Mucosa of descending colon (tissue), 3 donors: ENCODE measurements around the gene DSTYK. TPM values are rescaled to one million over a fixed set of nuclear protein-coding genes. Genes with fewer than 3 reads are reported as not detected.

Experiments
- ATAC-seq: fragments of 200-7000 bp; cut with Tn5 transposase; one replicate; pipeline ENCODE4 v1.9.1; 2020; ENCODE audit warnings: mild to moderate bottlenecking, moderate library complexity
- DNase-seq, 3 donors: peaks; one replicate each; pipeline ENCODE4 v3.0.0-alpha.2; 2020
- H3K36me3 ChIP-seq: fragments of 200-600 bp; one replicate; pipeline ENCODE4 v1.8.0; 2021; ENCODE audit warnings: low read depth, mild to moderate bottlenecking
- H3K4me1 ChIP-seq: fragments of 200-600 bp; one replicate; pipeline ENCODE4 v1.8.0; 2021; ENCODE audit warnings: low read depth, mild to moderate bottlenecking
- H3K4me3 ChIP-seq: fragments of 200-600 bp; one replicate; pipeline ENCODE4 v1.8.0; 2021; ENCODE audit warnings: mild to moderate bottlenecking
- H3K9me3 ChIP-seq: fragments of 200-600 bp; one replicate; pipeline ENCODE4 v1.8.0; 2021; ENCODE audit warnings: mild to moderate bottlenecking
- intact Hi-C, 2 donors: fragments of 100-400 bp; cut with DNase I in 1 of 2; cut with micrococcal nuclease in 1 of 2; formaldehyde crosslinking; loops; one replicate each; pipeline versions ENCODE4 v1.11.0 to v1.11.1; 2022; cut with DNase I, micrococcal nuclease
- total RNA-seq, 3 donors: library from RNA; stranded (reverse); fragmentation: NEBNext Ultra II Directional in 2 of 3; extraction: Animal tissue kit (Norgen Biotek cat#: 25700) in 2 of 3; gene quantifications; one replicate each; pipeline versions ENCODE4 v1.2.1 to v1.2.4, GENCODE V29; 2021 to 2023
- TF ChIP-seq, protein P1 (sequence below): fragments of 200-600 bp; IDR thresholded peaks from one replicate; pipeline ENCODE4 v1.8.0; 2022; ENCODE audit warnings: antibody characterized with exemption, mild to moderate bottlenecking
- donor health status: DM: no; HTN: no; CAD: no; lungs with moderate emphysema.
- donor health status: DM: no; HTN: no; CAD: no.
- donor health status: DM: no; HTN: yes; CAD: no.

The DSTYK gene
- total RNA-seq, 3 donors from 2014 or later = 5.3 to 13.9 (median 5.8) TPM

DNA sequence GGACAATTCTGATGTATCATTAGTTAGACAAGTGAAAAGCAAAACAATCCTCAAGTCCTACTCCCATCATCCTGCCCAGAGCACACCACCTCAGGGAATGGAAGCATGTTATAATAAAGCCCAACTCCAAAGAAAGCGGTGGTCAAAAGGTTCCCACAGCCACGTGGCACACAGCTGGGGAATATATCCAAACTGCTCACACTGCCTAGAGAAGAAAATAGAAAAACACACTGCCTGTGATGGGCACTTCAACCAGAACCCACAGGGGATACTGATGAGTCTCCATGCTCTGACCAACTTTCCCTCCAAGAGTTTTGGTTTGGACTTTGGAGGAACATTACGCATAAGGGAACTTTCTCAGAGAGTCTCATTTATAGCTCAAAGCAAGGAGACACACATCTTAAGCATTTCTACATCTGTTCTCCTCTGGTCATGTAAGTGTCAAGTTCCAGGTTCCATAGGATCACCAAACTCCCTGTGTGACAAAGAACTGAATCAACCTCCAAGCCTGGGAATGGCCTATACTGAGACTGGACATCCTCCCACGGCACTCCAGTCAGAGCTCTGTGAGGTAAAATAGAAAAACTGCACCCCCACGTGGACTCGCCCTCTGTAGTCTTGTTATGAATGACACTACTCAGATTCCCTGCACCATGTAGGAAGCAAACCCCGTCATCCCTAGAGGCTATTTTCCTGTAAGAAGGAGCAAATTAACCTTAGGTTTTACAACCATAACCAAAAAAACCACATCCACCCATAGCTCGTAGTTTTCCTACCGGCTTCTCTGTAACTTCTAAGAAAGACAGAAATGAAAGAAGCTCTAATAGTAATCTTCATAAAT lies 12.2 kb downstream of the DSTYK start:
- intact Hi-C loops = no loop called here
- DNase-seq (no peak), ATAC-seq (no peak)
- Histone ChIP-seq H3K4me1 (no peaks in the 10 kb centered on the region), H3K36me3 (no peaks in the 10 kb centered on the region), H3K9me3 (no peaks in the 10 kb centered on the region), H3K4me3 (no peak overlapping the region)
- TF ChIP-seq, protein P1, sequence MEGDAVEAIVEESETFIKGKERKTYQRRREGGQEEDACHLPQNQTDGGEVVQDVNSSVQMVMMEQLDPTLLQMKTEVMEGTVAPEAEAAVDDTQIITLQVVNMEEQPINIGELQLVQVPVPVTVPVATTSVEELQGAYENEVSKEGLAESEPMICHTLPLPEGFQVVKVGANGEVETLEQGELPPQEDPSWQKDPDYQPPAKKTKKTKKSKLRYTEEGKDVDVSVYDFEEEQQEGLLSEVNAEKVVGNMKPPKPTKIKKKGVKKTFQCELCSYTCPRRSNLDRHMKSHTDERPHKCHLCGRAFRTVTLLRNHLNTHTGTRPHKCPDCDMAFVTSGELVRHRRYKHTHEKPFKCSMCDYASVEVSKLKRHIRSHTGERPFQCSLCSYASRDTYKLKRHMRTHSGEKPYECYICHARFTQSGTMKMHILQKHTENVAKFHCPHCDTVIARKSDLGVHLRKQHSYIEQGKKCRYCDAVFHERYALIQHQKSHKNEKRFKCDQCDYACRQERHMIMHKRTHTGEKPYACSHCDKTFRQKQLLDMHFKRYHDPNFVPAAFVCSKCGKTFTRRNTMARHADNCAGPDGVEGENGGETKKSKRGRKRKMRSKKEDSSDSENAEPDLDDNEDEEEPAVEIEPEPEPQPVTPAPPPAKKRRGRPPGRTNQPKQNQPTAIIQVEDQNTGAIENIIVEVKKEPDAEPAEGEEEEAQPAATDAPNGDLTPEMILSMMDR = no peak

DNA sequence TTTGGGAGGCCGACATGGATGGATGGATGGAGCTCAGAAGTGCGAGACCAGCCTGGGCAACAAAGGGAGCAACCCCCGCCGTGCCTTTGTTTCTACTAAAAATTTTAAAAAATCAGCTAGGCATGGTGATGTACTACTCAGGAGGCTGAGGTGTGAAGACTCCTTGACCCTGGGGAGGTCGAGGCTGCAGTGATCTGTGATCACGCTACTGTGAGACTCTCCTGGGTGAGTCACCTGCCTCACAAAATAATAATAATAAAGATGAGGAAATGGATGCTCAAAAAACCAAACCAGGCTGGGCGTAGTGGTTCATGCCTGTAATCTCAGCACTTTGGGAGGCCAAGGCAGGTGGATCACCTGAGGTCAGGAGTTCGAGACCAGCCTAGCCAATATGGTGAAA lies 19.2 kb downstream of the DSTYK start:
- intact Hi-C loops = no loop called here
- Histone ChIP-seq H3K4me3 (no peak overlapping the region), H3K4me1 (peaks cover 15% of the 10 kb centered on the region), H3K9me3 (no peaks in the 10 kb centered on the region), H3K36me3 (no peaks in the 10 kb centered on the region)
- TF ChIP-seq, protein P1 = no peak
- DNase-seq (no peak), ATAC-seq (no peak)

DNA sequence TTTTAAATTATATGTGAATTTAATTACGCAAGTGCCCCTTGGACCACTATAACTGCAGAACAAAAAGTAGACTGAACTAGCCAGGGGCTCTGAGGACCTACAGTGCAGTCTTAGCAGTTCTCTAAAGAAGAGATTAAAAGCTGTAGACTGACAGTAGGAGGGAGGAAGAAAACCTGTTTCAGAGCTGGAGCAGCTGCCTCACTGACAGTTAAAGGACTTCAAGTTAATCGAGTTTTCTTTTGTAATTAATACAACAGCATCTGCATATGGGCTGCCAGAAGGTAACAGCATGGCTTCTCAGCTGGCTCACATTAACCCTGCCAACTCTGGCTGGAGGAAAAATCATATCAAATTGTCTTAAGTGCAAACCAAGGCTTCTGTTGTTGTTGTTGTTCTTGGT lies 19.9 kb downstream of the DSTYK start:
- H3K4me1 ChIP-seq = peaks cover 15% of the 10 kb centered on the region
- ATAC-seq = no peak

DNA sequence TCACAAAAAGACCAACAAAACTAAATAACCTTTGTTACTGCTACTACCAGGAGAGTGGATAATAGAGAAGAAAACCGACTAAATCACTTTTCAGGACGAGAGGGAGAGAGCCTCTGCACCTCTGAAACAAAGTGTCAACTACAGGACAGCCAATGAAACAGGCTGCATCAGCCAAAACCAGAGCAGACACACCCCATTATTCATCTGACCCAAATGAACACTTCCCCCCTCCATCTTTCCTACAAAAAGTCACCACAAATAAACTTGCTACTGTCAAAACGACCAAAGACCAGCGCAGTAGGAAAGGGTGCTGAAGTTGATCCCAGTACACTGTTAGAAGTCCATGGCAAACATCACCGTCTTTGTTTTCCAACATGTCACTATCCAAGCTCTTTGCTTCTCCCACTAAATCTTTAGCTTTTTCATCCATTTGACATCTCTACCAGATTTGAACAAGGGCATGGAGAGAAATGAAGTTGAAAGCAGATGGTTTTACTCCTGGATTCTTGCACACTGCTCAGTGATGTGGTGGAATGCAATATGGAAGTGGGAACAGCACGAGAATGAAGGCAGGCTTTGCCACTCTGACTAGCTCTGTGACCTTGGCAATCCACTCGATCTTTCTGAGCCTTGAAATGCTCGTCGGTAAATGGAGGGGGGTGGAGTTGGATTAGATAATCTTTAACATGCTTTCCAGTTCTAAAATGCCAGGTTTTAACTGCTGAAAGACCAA lies 20.5 kb downstream of the DSTYK start:
- DNase-seq = no peak
- H3K4me3 ChIP-seq = no peak overlapping the region
- ATAC-seq = peak; percentile 64
- H3K36me3 ChIP-seq = no peaks in the 10 kb centered on the region
- TF ChIP-seq, protein P1 = no peak
- peaks cover 15% of the 10 kb centered on the region for H3K4me1 ChIP-seq
- intact Hi-C loops = no loop called here
- H3K9me3 ChIP-seq = no peaks in the 10 kb centered on the region

More for the DNA sequence above, 19.9 kb downstream of the DSTYK start:
- Histone ChIP-seq H3K4me3 (no peak overlapping the region), H3K9me3 (no peaks in the 10 kb centered on the region), H3K36me3 (no peaks in the 10 kb centered on the region)
- TF ChIP-seq, protein P1 = no peak
- no peak for DNase-seq
- intact Hi-C loops = no loop called here

DNA sequence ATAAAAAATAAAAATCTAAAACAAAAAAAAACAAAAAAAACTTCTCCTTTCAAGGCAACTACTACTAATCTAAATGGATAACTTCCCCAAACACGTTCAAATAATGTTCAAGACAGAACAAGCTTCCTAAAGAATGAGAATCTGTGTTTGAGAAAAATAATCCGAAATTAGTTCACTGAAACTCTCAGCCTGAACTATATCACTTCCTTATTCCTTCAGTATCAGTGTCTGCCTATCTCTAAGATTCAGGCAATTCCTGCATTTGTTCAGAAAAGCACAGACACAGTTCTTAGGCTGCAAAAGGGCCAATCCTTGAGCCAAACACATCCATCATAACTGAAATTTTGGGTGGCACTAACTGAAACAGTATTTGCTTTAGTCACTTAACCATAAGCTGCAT lies 22.4 kb downstream of the DSTYK start:
- Histone ChIP-seq H3K36me3 (no peaks in the 10 kb centered on the region), H3K9me3 (no peaks in the 10 kb centered on the region), H3K4me3 (no peak overlapping the region), H3K4me1 (peaks cover 15% of the 10 kb centered on the region)
- intact Hi-C loops = no loop called here
- ATAC-seq = no peak
- DNase-seq = no peak
- TF ChIP-seq, protein P1 = no peak
